Muscle of leg (tissue), 11 donors: ENCODE results near the gene PCDHB10. TPM values are rescaled to one million over a fixed set of nuclear protein-coding genes. Genes with fewer than 3 reads are reported as not detected.
"Not testable (repeated sequence)": the region's sequence is repeated elsewhere in the genome, so short reads cannot be mapped to it uniquely, and the experiment has no call there.

Experiments
- DNase-seq: peaks from one replicate; pipeline ENCODE4 v3.0.0; 2013
- H3K27ac ChIP-seq: one replicate; pipeline ENCODE4 v1.5.1; 2013; ENCODE audit warnings: mild to moderate bottlenecking, low read length, control low read depth
- H3K27me3 ChIP-seq: one replicate; pipeline ENCODE4 v1.6.1; 2013; ENCODE audit warnings: low read length; ENCODE audit not compliant: control insufficient read depth, insufficient read depth
- H3K36me3 ChIP-seq: one replicate; pipeline ENCODE4 v1.6.1; 2013; ENCODE audit warnings: low read length; ENCODE audit not compliant: control insufficient read depth, insufficient read depth
- H3K4me1 ChIP-seq: one replicate; pipeline ENCODE4 v1.6.1; 2013; ENCODE audit warnings: low read length; ENCODE audit not compliant: control insufficient read depth, insufficient read depth
- H3K4me3 ChIP-seq: one replicate; pipeline ENCODE4 v1.5.1; 2013; ENCODE audit warnings: low read length, control low read depth
- H3K9me3 ChIP-seq: replicated peaks from 2 replicates; pipeline ENCODE4 v1.6.1; 2013; ENCODE audit warnings: low read depth, low read length; ENCODE audit not compliant: control insufficient read depth
- WGBS: methylation state at CpG from one replicate; pipeline ENCODE4 v1.1.5; 2013; ENCODE audit warnings: missing lambda C conversion rate; ENCODE audit not compliant: insufficient coverage; 5-methylcytosine and 5-hydroxymethylcytosine counted together
- polyA plus RNA-seq, 8 donors: library from polyadenylated mRNA; unstranded; fragments of 120-200 nt; gene quantifications; one replicate each; pipeline versions ENCODE4 v1.2.1 to v1.2.3, GENCODE V29; 2013; ENCODE audit warnings: inconsistent platforms in 1 of 8, low replicate concordance in 1 of 8; ENCODE audit not compliant: insufficient read length in 8 of 8, insufficient read depth in 1 of 8
- total RNA-seq: library from RNA; stranded (reverse); fragments of 120-200 nt; gene quantifications from one replicate; pipeline ENCODE4 v1.2.4, GENCODE V29; 2013

Gene PCDHB10
- total and polyA plus RNA-seq, 9 donors, result 2.1 to 5.1 (median 4.7) TPM

- not testable (repeated sequence) for DNase-seq, H3K36me3 ChIP-seq, H3K27ac ChIP-seq, H3K4me3 ChIP-seq, H3K4me1 ChIP-seq
- Histone ChIP-seq H3K9me3 (peaks cover 26% of the 10 kb centered on the region), H3K27me3 (peaks cover 15% of the 10 kb centered on the region)
- WGBS, result 33% methylated on average over 16 of the region's 69 CpGs
These were observed 7.9 kb upstream of the PCDHB10 start for GRCh38 chr5:141184117-141184855.

GRCh38 chr5:141186897-141187512, 5.1 kb upstream of the PCDHB10 start, which contains the start of gene PCDHB9:
PCDHB9 (plus strand) TSS chr5:141187161; CDS start chr5:141187319, 158 bp downstream.
- H3K27me3 ChIP-seq, result peaks cover 14% of the 10 kb centered on the region
- no peak within 1 kb of the TSS for H3K27ac ChIP-seq
- H3K4me1 ChIP-seq, result no peaks in the 10 kb centered on the region
- H3K4me3 ChIP-seq, result no peak within 1 kb of the TSS
- H3K9me3 ChIP-seq, result peaks cover 26% of the 10 kb centered on the region
- DNase-seq, result peak; percentile 22
- WGBS, result 7% methylated on average over 2 of the region's 9 CpGs
- H3K36me3 ChIP-seq, result no peaks in the 10 kb centered on the region

- not testable (repeated sequence) for H3K27me3 ChIP-seq, H3K4me3 ChIP-seq, H3K4me1 ChIP-seq, H3K36me3 ChIP-seq, H3K27ac ChIP-seq, DNase-seq
- WGBS, result 30% methylated on average over 10 of the region's 37 CpGs
- peaks cover 24% of the 10 kb centered on the region for H3K9me3 ChIP-seq
These were observed 3.5 kb upstream of the PCDHB10 start for GRCh38 chr5:141188682-141189081.

GRCh38 chr5:141189131-141189530, 3.0 kb upstream of the PCDHB10 start:
- peaks cover 24% of the 10 kb centered on the region for H3K9me3 ChIP-seq
- H3K36me3 ChIP-seq, H3K4me3 ChIP-seq, H3K4me1 ChIP-seq, H3K27me3 ChIP-seq, DNase-seq, H3K27ac ChIP-seq: not testable (repeated sequence)
- no CpG with 5 or more reads among the region's 35 CpGs for WGBS

GRCh38 chr5:141194332-141194731, 2.2 kb downstream of the PCDHB10 start:
- H3K9me3 ChIP-seq, result peaks cover 19% of the 10 kb centered on the region
- H3K4me1 ChIP-seq, DNase-seq, H3K36me3 ChIP-seq, H3K27ac ChIP-seq, H3K4me3 ChIP-seq, H3K27me3 ChIP-seq: not testable (repeated sequence)
- WGBS, result 38% methylated on average over 3 of the region's 37 CpGs

GRCh38 chr5:141196363-141196762, 4.2 kb downstream of the PCDHB10 start:
- peaks cover 2% of the 10 kb centered on the region for H3K27me3 ChIP-seq
- no peak overlapping the region for H3K4me3 ChIP-seq
- no peaks in the 10 kb centered on the region for H3K36me3 ChIP-seq
- peaks cover 30% of the 10 kb centered on the region for H3K9me3 ChIP-seq
- no peak for DNase-seq
- H3K4me1 ChIP-seq, result no peaks in the 10 kb centered on the region
- H3K27ac ChIP-seq, result no peak overlapping the region
- WGBS, result 0% methylated on average over 1 of the region's 3 CpGs

GRCh38 chr5:141199359-141200235, 7.4 kb downstream of the PCDHB10 start, which contains the start of gene PCDHB11:
PCDHB11 (plus strand) TSS chr5:141199627; CDS start chr5:141199775, 148 bp downstream.
- Histone ChIP-seq H3K36me3 (no peaks in the 10 kb centered on the region), H3K4me1 (no peaks in the 10 kb centered on the region), H3K27ac (no peak within 1 kb of the TSS), H3K27me3 (no peaks in the 10 kb centered on the region), H3K4me3 (no peak within 1 kb of the TSS), H3K9me3 (peaks cover 25% of the 10 kb centered on the region)
- DNase-seq, result peak; percentile 15
- 32% methylated on average over 16 of the region's 21 CpGs for WGBS

GRCh38 chr5:141201126-141201525, 9.0 kb downstream of the PCDHB10 start:
- H3K36me3 ChIP-seq, H3K27ac ChIP-seq, DNase-seq, H3K4me1 ChIP-seq, H3K4me3 ChIP-seq, H3K27me3 ChIP-seq: not testable (repeated sequence)
- WGBS, result 26% methylated on average over 8 of the region's 38 CpGs
- peaks cover 29% of the 10 kb centered on the region for H3K9me3 ChIP-seq

GRCh38 chr5:141201646-141202045, 9.5 kb downstream of the PCDHB10 start:
- DNase-seq, H3K36me3 ChIP-seq, H3K27me3 ChIP-seq, H3K27ac ChIP-seq, H3K4me3 ChIP-seq, H3K4me1 ChIP-seq: not testable (repeated sequence)
- peaks cover 27% of the 10 kb centered on the region for H3K9me3 ChIP-seq
- WGBS, result 26% methylated on average over 23 of the region's 35 CpGs

GRCh38 chr5:141208478-141208877, 16.3 kb downstream of the PCDHB10 start, which contains the start of gene PCDHB12:
PCDHB12 (plus strand) TSS chr5:141208719; CDS start chr5:141208908, 189 bp downstream.
- Histone ChIP-seq H3K4me3 (peak within 1 kb of the TSS; percentile 11), H3K9me3 (peaks cover 35% of the 10 kb centered on the region), H3K27ac (no peak within 1 kb of the TSS), H3K4me1 (no peaks in the 10 kb centered on the region), H3K36me3 (no peaks in the 10 kb centered on the region), H3K27me3 (peaks cover 7% of the 10 kb centered on the region)
- DNase-seq, result peak; percentile 8
- 17% methylated on average over 9 of the region's 11 CpGs for WGBS
